ENCODE data around the gene NAXD.

DNA sequence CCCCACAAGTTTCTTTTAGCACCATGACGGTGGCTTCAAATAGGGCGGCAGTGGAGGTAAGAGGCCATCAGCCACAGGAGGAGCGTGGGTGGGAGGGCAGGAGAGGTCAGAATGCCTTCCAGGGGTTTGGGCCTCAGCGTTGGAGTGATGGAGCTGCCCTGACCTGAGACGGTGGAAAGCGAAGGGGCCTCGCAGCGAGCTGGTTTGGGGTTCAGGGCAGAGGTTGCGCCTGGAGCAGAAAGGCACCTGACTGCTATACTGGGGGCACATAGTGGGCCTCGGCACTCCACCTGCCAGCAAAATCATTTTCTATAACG, 382 bp upstream of the NAXD start:
- TF ChIP-seq, protein P1, sequence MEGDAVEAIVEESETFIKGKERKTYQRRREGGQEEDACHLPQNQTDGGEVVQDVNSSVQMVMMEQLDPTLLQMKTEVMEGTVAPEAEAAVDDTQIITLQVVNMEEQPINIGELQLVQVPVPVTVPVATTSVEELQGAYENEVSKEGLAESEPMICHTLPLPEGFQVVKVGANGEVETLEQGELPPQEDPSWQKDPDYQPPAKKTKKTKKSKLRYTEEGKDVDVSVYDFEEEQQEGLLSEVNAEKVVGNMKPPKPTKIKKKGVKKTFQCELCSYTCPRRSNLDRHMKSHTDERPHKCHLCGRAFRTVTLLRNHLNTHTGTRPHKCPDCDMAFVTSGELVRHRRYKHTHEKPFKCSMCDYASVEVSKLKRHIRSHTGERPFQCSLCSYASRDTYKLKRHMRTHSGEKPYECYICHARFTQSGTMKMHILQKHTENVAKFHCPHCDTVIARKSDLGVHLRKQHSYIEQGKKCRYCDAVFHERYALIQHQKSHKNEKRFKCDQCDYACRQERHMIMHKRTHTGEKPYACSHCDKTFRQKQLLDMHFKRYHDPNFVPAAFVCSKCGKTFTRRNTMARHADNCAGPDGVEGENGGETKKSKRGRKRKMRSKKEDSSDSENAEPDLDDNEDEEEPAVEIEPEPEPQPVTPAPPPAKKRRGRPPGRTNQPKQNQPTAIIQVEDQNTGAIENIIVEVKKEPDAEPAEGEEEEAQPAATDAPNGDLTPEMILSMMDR (IDR thresholded peaks at IDR 0.05): no peak
- no peak for TF ChIP-seq POLR2A (IDR thresholded peaks at IDR 0.05)

All from body of pancreas (tissue), 4 donors.